HG02885 (cell line): ENCODE measurements around the gene SUCO.
"Not testable (repeated sequence)": the region's sequence is repeated elsewhere in the genome, so short reads cannot be mapped to it uniquely, and the experiment has no call there.

Source experiments
- ATAC-seq: cut with Tn5 transposase; IDR thresholded peaks from one replicate; pipeline ENCODE4 v1.9.1; 2021; ENCODE audit warnings: mild to moderate bottlenecking; ENCODE audit not compliant: unreplicated experiment, poor library complexity

SUCO gene

GRCh38 chr1:172605641-172606040 lies 72.7 kb downstream of the SUCO start:
- no peak for ATAC-seq

GRCh38 chr1:172607145-172607544 lies 74.2 kb downstream of the SUCO start:
- ATAC-seq, result no peak

GRCh38 chr1:172608098-172608601 lies 75.2 kb downstream of the SUCO start:
- no peak for ATAC-seq

- no peak for ATAC-seq
Observed at GRCh38 chr1:172609528-172609927, 76.6 kb downstream of the SUCO start.

- ATAC-seq, result no peak
Observed at GRCh38 chr1:172612478-172612877, 79.5 kb downstream of the SUCO start.

GRCh38 chr1:172613294-172613693 lies 80.3 kb downstream of the SUCO start:
- ATAC-seq, result no peak

GRCh38 chr1:172616195-172616594 lies 83.2 kb downstream of the SUCO start:
- no peak for ATAC-seq

GRCh38 chr1:172616636-172617035 lies 83.7 kb downstream of the SUCO start:
- no peak for ATAC-seq

GRCh38 chr1:172620603-172621002 lies 87.7 kb downstream of the SUCO start:
- ATAC-seq, result not testable (repeated sequence)

GRCh38 chr1:172622541-172622940 lies 89.6 kb downstream of the SUCO start:
- ATAC-seq, result no peak

- no peak for ATAC-seq
Observed at GRCh38 chr1:172623748-172624147, 90.8 kb downstream of the SUCO start.

GRCh38 chr1:172626845-172627244 lies 93.9 kb downstream of the SUCO start:
- ATAC-seq, result no peak

- ATAC-seq, result no peak
Observed at GRCh38 chr1:172627702-172628101, 94.8 kb downstream of the SUCO start.

- no peak for ATAC-seq
Observed at GRCh38 chr1:172628401-172628800, 95.5 kb downstream of the SUCO start.

- no peak for ATAC-seq
Observed at GRCh38 chr1:172629170-172629569, 96.2 kb downstream of the SUCO start.

GRCh38 chr1:172629638-172630037 lies 96.7 kb downstream of the SUCO start:
- ATAC-seq, result no peak

- no peak for ATAC-seq
Observed at GRCh38 chr1:172630056-172630818, 97.3 kb downstream of the SUCO start.

- no peak for ATAC-seq
Observed at GRCh38 chr1:172630868-172631267, 97.9 kb downstream of the SUCO start.

- no peak for ATAC-seq
Observed at GRCh38 chr1:172637522-172637921, 104.6 kb downstream of the SUCO start.

- ATAC-seq, result no peak
Observed at GRCh38 chr1:172638249-172638648, 105.3 kb downstream of the SUCO start.

- ATAC-seq, result peak; percentile 85
Observed at GRCh38 chr1:172638885-172639831, 106.2 kb downstream of the SUCO start.
